ENCODE data around the gene MOCS1. TPM values are rescaled to one million over a fixed set of nuclear protein-coding genes. Genes with fewer than 3 reads are reported as not detected.

MOCS1 gene
- polyA plus RNA-seq, 1 of the 3 experiments (the other 2 are of a cell fraction): 4.2 TPM

GRCh38 chr6:39907871-39908575 lies 26.2 kb downstream of the MOCS1 start:
- Histone ChIP-seq H3K4me2 (no peak overlapping the region), H3K27ac (ENCODE audit: low read depth in 2 of 2, low read length in 1 of 2) (no peak overlapping the region), H3K9me3 (no peaks in the 10 kb centered on the region), H3K4me1 (ENCODE audit: control insufficient read depth in 1 of 2, insufficient read depth in 2 of 2, low read depth in 1 of 2, low read length in 1 of 2) (peaks cover 0 to 4% of the 10 kb centered on the region in 2 experiments; a peak in 1 of 4 replicates), H3K27me3 (ENCODE audit: insufficient read depth) (no peaks in the 10 kb centered on the region), H3K79me2 (ENCODE audit: insufficient read depth) (no peaks in the 10 kb centered on the region), H3K9ac (no peak overlapping the region), H3K9me2 (no peaks in the 10 kb centered on the region), H3K36me3 (replicated peaks in 1 of 2; ENCODE audit: control insufficient read depth in 1 of 2, insufficient read depth in 2 of 2, low read length in 1 of 2) (no peaks in the 10 kb centered on the region), H2AFZ (ENCODE audit: low read depth) (no peak overlapping the region), H3F3A (replicated peaks; ENCODE audit: insufficient read depth) (no peaks in the 10 kb centered on the region), H3K4me3 (ENCODE audit: low read depth in 2 of 2, low read length in 1 of 2) (no peak overlapping the region), H4K20me1 (ENCODE audit: insufficient read depth) (no peaks in the 10 kb centered on the region)
- WGBS (ENCODE audit: low lambda C conversion rate): 92% methylated on average over 3 of the region's 5 CpGs
- CTCF ChIA-PET: interaction anchor here (1.3 kb wide), 1 partner anchor 561 kb away, joined by 3 read pairs; no protein-coding TSS in a partner anchor
- POLR2A ChIA-PET: interaction anchor here (1.1 kb wide), 1 partner anchor 95 kb away, joined by 3 read pairs; no protein-coding TSS in a partner anchor
- TF ChIP-seq EP300 (IDR thresholded peaks at IDR 0.05; ENCODE audit: borderline replicate concordance in 1 of 2, low read depth in 1 of 2, low read length in 1 of 2): no peak
- TF ChIP-seq YY1 (IDR thresholded peaks at IDR 0.05; ENCODE audit: low read depth): no peak
- no peak for TF ChIP-seq NRF1 (IDR thresholded peaks at IDR 0.05; ENCODE audit: low read depth, low read length)
- TF ChIP-seq, protein P1, sequence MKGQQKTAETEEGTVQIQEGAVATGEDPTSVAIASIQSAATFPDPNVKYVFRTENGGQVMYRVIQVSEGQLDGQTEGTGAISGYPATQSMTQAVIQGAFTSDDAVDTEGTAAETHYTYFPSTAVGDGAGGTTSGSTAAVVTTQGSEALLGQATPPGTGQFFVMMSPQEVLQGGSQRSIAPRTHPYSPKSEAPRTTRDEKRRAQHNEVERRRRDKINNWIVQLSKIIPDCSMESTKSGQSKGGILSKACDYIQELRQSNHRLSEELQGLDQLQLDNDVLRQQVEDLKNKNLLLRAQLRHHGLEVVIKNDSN (IDR thresholded peaks at IDR 0.05; ENCODE audit: borderline replicate concordance, low read depth): no peak
- TF ChIP-seq TCF12 (IDR thresholded peaks at IDR 0.05): no peak
- TF ChIP-seq RCOR1 (IDR thresholded peaks at IDR 0.05; ENCODE audit: low read length): no peak
- TF ChIP-seq REST (IDR thresholded peaks at IDR 0.05; ENCODE audit: low read depth, low read length): no peak
- no peak for TF ChIP-seq FOXJ3 (CRISPR knock-in tag; IDR thresholded peaks at IDR 0.05)
- TF ChIP-seq RFX5 (IDR thresholded peaks at IDR 0.05; ENCODE audit: low read length): no peak
- no peak for DNase-seq

- POLR2A ChIA-PET: no interaction called here
- no peak for DNase-seq
Measured at GRCh38 chr6:39906318-39906761, 27.9 kb downstream of the MOCS1 start.

More at GRCh38 chr6:39906318-39906761, 27.9 kb downstream of the MOCS1 start:
- H2AFZ ChIP-seq (ENCODE audit: low read depth): no peak overlapping the region
- no peak overlapping the region for H3K27ac ChIP-seq (ENCODE audit: low read depth in 2 of 2, low read length in 1 of 2)
- H3K79me2 ChIP-seq (ENCODE audit: insufficient read depth): no peaks in the 10 kb centered on the region
- no peaks in the 10 kb centered on the region for H3K27me3 ChIP-seq (ENCODE audit: insufficient read depth)
- TF ChIP-seq, protein P2, sequence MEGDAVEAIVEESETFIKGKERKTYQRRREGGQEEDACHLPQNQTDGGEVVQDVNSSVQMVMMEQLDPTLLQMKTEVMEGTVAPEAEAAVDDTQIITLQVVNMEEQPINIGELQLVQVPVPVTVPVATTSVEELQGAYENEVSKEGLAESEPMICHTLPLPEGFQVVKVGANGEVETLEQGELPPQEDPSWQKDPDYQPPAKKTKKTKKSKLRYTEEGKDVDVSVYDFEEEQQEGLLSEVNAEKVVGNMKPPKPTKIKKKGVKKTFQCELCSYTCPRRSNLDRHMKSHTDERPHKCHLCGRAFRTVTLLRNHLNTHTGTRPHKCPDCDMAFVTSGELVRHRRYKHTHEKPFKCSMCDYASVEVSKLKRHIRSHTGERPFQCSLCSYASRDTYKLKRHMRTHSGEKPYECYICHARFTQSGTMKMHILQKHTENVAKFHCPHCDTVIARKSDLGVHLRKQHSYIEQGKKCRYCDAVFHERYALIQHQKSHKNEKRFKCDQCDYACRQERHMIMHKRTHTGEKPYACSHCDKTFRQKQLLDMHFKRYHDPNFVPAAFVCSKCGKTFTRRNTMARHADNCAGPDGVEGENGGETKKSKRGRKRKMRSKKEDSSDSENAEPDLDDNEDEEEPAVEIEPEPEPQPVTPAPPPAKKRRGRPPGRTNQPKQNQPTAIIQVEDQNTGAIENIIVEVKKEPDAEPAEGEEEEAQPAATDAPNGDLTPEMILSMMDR (IDR thresholded peaks at IDR 0.05): no peak
- TF ChIP-seq TCF12 (IDR thresholded peaks at IDR 0.05): no peak
- TF ChIP-seq MEF2A (IDR thresholded peaks at IDR 0.05; ENCODE audit: borderline replicate concordance, low read depth): no peak
- no peak for TF ChIP-seq SIN3A (IDR thresholded peaks at IDR 0.05; ENCODE audit: borderline replicate concordance, low read depth, low read length)
- TF ChIP-seq REST (IDR thresholded peaks at IDR 0.05; ENCODE audit: low read depth, low read length): no peak
- TF ChIP-seq FOSL2 (IDR thresholded peaks at IDR 0.05; ENCODE audit: borderline replicate concordance, low read depth): no peak
- TF ChIP-seq RXRA (IDR thresholded peaks at IDR 0.05; ENCODE audit: borderline replicate concordance, low read depth): no peak
- no peak for TF ChIP-seq JUND (IDR thresholded peaks at IDR 0.05)
- TF ChIP-seq NRF1 (IDR thresholded peaks at IDR 0.05; ENCODE audit: low read depth, low read length): no peak
- no peak for TF ChIP-seq ELF1 (IDR thresholded peaks at IDR 0.05)
- TF ChIP-seq EP300 (IDR thresholded peaks at IDR 0.05; ENCODE audit: borderline replicate concordance in 1 of 2, low read depth in 1 of 2, low read length in 1 of 2): no peak
- H3K9me2 ChIP-seq: no peaks in the 10 kb centered on the region
- no peaks in the 10 kb centered on the region for H3F3A ChIP-seq (replicated peaks; ENCODE audit: insufficient read depth)
- CTCF ChIA-PET: interaction anchor here (1.0 to 1.1 kb wide), 2 partner anchors 11 to 544 kb away, joined by 3 to 6 read pairs; no protein-coding TSS in a partner anchor
- H3K9ac ChIP-seq: no peak overlapping the region
- no peaks in the 10 kb centered on the region for H3K9me3 ChIP-seq
- H3K4me1 ChIP-seq (ENCODE audit: control insufficient read depth in 1 of 2, insufficient read depth in 2 of 2, low read depth in 1 of 2, low read length in 1 of 2): peaks cover 0 to 4% of the 10 kb centered on the region in 2 experiments; a peak in 1 of 4 replicates
- no peak overlapping the region for H3K4me2 ChIP-seq
- 77% methylated on average over 7 of the region's 13 CpGs for WGBS (ENCODE audit: low lambda C conversion rate)
- H3K36me3 ChIP-seq (replicated peaks in 1 of 2; ENCODE audit: control insufficient read depth in 1 of 2, insufficient read depth in 2 of 2, low read length in 1 of 2): no peaks in the 10 kb centered on the region
- no peaks in the 10 kb centered on the region for H4K20me1 ChIP-seq (ENCODE audit: insufficient read depth)
- no peak overlapping the region for H3K4me3 ChIP-seq (ENCODE audit: low read depth in 2 of 2, low read length in 1 of 2)

Data from SK-N-SH (cell line).